ENCODE measurements around the gene ROBO2.
A peak's percentile ranks its signal among the peaks of the same experiment; 100 is the strongest.

Gene ROBO2

GRCh38 chr3:77039606-77040171 is at the start of gene ROBO2:
Gene ROBO2, plus strand, starts transcription at chr3:77040099. Its CDS starts 687 bp downstream, at chr3:77040786.
- DNase-seq (ENCODE audit: low read depth, low spot score), result peak; percentile 78

- no peak for DNase-seq (ENCODE audit: low read depth, low spot score)
Measured at GRCh38 chr3:76990606-76991005, 49.3 kb upstream of the ROBO2 start.

GRCh38 chr3:76991165-76991564 is 48.7 kb upstream of the ROBO2 start:
- DNase-seq (ENCODE audit: low read depth, low spot score), result no peak

- DNase-seq (ENCODE audit: low read depth, low spot score), result peak; percentile 69
Measured at GRCh38 chr3:76997733-76998132, 42.2 kb upstream of the ROBO2 start.

- peak; percentile 22 for DNase-seq (ENCODE audit: low read depth, low spot score)
Measured at GRCh38 chr3:76998555-76998954, 41.3 kb upstream of the ROBO2 start.

- DNase-seq (ENCODE audit: low read depth, low spot score), result no peak
Measured at GRCh38 chr3:77001062-77001701, 38.7 kb upstream of the ROBO2 start.

GRCh38 chr3:77014226-77014625 is 25.7 kb upstream of the ROBO2 start:
- DNase-seq (ENCODE audit: low read depth, low spot score), result no peak

- DNase-seq (ENCODE audit: low read depth, low spot score), result no peak
Measured at GRCh38 chr3:77025471-77025870, 14.4 kb upstream of the ROBO2 start.

GRCh38 chr3:77026904-77027634 is 12.8 kb upstream of the ROBO2 start:
- DNase-seq (ENCODE audit: low read depth, low spot score), result no peak

GRCh38 chr3:77028005-77028404 is 11.9 kb upstream of the ROBO2 start:
- peak; percentile 5 for DNase-seq (ENCODE audit: low read depth, low spot score)

GRCh38 chr3:77038468-77038929 is 1.4 kb upstream of the ROBO2 start:
- DNase-seq (ENCODE audit: low read depth, low spot score), result peak; percentile 92

- DNase-seq (ENCODE audit: low read depth, low spot score), result peak; percentile 64
Measured at GRCh38 chr3:77038930-77039605, 831 bp upstream of the ROBO2 start.

- DNase-seq (ENCODE audit: low read depth, low spot score), result no peak
Measured at GRCh38 chr3:77040216-77040615, 317 bp downstream of the ROBO2 start.

GRCh38 chr3:77040926-77041722 is 1.2 kb downstream of the ROBO2 start:
- no peak for DNase-seq (ENCODE audit: low read depth, low spot score)

GRCh38 chr3:77041811-77042210 is 1.9 kb downstream of the ROBO2 start:
- no peak for DNase-seq (ENCODE audit: low read depth, low spot score)

- no peak for DNase-seq (ENCODE audit: low read depth, low spot score)
Measured at GRCh38 chr3:77042343-77042742, 2.4 kb downstream of the ROBO2 start.

- DNase-seq (ENCODE audit: low read depth, low spot score), result no peak
Measured at GRCh38 chr3:77042882-77043281, 3.0 kb downstream of the ROBO2 start.

- DNase-seq (ENCODE audit: low read depth, low spot score), result no peak
Measured at GRCh38 chr3:77045686-77046085, 5.8 kb downstream of the ROBO2 start.

- DNase-seq (ENCODE audit: low read depth, low spot score), result no peak
Measured at GRCh38 chr3:77048186-77048585, 8.3 kb downstream of the ROBO2 start.

GRCh38 chr3:77051591-77051990 is 11.7 kb downstream of the ROBO2 start:
- DNase-seq (ENCODE audit: low read depth, low spot score), result no peak

- DNase-seq (ENCODE audit: low read depth, low spot score), result no peak
Measured at GRCh38 chr3:77052051-77052501, 12.2 kb downstream of the ROBO2 start.

Data from astrocyte of the hippocampus (primary cell).